GM10847 (cell line): ENCODE data around the gene KIF26B.

ENCODE experiments used
- POLR2A ChIP-seq: IDR thresholded peaks from 2 replicates; pipeline ENCODE4 v1.6.1; 2011; ENCODE audit not compliant: insufficient read length; ENCODE audit errors: extremely low read depth

The KIF26B gene

GRCh38 chr1:245319094-245319493 lies 164.3 kb downstream of the KIF26B start:
- TF ChIP-seq POLR2A, result no peak

GRCh38 chr1:245322673-245323072 lies 167.9 kb downstream of the KIF26B start:
- TF ChIP-seq POLR2A, result no peak

DNA sequence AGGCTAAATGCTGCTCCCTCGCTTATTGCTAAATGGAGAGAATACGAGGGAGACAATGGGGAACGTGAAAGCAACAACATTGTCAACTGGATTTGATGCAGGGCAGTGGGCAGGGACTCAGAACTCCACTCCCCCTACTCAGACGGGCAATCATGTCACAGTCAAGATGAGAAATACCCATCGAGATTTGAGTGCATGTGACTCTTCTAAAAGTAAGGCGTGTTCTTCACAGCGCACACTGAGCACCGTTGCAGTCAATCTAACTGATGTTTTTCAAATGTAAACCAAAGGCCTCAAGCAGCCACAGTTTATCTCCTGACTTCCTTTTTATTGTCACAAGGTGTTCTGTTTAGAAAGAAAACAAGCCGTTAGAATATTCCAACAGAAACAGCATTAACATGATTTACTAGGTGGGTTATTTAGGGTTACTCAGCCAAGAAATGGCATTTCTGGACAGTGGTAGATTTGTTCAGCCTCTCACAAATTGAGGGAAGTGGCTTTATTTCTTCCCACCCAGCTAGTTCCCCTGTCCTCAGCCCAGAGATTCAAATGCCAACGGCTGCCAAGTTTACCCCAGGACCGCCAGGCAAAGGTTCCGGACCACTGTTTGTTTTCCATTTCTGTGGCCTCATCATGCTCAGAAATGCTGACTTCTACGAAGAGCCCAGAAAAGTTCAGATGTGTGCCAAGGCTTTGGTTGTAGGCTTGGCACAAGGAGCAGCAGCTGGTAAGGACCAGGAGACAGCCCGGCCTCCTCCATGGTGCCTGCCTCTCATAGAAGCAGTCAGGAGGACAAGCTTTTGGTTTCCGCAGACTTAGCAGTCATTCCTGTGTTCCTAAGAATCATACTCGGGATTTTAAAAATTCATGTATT lies 171.4 kb downstream of the KIF26B start:
- no peak for TF ChIP-seq POLR2A

DNA sequence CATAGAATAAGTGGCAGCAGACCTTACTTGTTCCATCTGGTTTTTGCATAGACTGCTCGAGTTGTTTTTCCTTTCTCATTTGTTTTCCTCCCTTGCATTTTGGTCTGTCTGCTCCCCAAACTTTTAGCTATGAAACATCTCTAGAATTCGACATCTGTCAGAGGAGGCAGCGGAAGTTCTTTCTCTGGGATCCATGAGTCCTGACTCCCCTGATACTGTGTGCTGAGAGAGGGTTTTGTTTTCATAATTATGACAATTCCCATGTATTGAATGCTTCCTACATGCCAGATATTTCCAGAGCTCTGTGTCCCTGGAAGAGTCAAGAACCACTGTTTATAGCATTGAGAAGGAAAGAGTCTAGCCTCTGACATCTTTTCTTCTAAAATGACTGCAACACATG lies 172.6 kb downstream of the KIF26B start:
- TF ChIP-seq POLR2A, result no peak

DNA sequence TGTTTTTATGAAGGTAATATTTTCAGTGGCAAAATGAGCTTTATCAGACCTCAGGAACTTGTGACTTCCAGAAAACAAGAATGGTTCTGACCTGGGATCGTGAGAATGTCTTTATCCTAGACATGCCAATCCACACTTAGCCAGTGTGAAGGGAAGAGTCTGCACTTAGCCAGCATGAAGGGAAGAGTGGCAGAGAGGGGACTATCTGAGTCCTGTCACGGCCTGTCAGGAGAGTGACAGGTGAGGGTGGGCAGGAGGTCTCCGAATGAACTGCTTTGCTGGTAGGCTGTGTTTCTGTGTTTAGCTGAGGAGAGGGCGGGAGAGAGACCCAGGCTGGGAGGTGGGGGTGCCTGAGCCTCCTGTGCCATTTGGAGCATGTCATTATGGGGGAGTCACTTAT lies 173.1 kb downstream of the KIF26B start:
- no peak for TF ChIP-seq POLR2A

DNA sequence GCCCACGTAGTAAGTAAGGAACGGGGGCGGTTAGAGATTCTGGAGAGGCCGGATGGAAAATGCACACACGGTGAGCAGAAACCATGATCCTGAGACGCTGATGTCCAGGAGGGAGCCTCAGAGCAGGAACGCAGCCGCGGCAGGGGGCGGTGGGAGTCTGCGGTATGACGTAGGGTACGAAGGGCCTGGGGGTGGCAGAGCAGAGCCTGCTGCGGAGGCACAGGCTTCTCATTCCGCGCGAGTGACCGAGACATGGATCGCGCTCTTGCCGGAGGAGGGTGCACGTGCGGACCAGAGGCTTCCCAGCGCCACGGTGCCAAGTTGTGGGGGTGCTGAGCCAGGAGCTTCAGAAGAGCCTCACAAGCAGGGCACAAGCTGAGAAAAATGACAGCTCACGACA lies 176.2 kb downstream of the KIF26B start:
- TF ChIP-seq POLR2A, result no peak

DNA sequence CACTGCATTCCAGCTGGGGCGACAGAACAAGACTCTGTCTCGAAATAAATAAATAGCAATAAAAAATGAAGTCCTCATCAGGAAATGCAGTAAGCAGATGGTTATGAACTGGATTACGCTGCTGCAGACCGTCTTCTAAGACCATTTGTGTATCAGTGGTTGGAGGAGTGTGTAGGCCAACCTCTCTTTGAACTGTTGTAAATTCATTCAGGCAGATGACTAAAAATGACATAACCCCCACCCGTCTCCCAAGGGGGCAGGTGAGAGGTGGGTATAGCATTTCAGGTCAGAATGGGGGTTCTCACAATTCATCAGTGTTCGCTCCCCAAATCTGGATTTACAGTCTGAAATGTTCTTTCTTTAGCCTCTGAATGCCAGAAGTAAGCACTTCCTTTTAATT lies 177.3 kb downstream of the KIF26B start:
- no peak for TF ChIP-seq POLR2A

- no peak for TF ChIP-seq POLR2A
Measured at GRCh38 chr1:245332513-245332912, 177.7 kb downstream of the KIF26B start.

GRCh38 chr1:245334235-245334634 lies 179.4 kb downstream of the KIF26B start:
- no peak for TF ChIP-seq POLR2A

DNA sequence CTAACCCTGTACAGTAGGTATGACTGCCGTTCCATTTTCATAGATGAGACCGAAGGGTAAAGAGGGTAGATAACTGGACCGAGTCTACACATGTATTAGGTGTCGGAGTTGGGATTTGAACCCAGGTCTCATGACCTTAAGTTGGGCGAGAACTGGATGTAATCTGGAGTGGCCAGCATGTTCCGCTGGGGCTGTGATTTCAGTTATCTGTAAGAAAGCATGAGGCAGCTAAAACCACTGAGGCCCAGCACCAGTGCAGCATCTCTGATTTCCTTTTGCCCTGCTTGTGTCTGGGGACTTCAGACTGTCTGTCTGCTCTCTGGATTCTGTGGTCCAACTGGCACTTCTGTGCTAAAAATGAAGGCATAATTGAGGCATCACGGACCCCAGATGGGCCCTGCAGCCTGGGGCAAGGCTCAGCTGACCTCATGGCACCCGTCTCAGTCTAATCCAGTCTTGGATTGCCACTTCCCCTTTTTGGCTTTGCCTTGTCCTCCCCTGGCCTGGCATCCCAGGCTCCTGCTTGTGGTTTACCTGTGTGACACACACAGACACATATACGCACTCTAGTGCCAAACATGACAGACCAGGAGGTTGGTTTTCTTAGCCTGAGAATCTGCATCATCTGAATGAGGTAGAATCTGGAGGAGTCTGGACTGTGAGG lies 180.2 kb downstream of the KIF26B start:
- TF ChIP-seq POLR2A, result no peak

- no peak for TF ChIP-seq POLR2A
Measured at GRCh38 chr1:245336149-245336983, 181.6 kb downstream of the KIF26B start.

- no peak for TF ChIP-seq POLR2A
Measured at GRCh38 chr1:245337829-245338484, 183.2 kb downstream of the KIF26B start.

GRCh38 chr1:245338485-245338877 lies 183.7 kb downstream of the KIF26B start:
- TF ChIP-seq POLR2A, result no peak

DNA sequence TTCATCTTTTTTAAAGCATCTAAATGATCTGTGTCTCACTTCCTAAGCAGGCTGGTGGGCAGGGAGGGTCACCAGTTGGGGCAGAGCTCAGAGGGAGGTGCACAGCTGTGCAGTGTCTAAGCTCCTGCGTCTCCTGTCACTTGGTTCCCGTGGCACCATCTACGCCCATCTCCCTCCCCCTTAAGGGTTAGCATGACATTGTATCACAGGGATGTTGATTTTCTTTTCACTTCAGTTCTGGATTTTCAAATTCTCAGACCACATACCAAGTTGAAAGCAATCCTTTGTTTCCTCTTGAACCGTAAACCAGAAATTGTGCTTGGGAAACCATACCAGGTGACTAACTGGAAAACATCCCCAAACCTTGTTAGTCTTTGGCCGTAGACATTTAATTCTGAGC lies 187.0 kb downstream of the KIF26B start:
- no peak for TF ChIP-seq POLR2A
